HG03439 (cell line): Measurements from ENCODE around the gene NFIB.

Experiments
- ATAC-seq: cut with Tn5 transposase; IDR thresholded peaks from one replicate; pipeline ENCODE4 v1.9.1; 2021; ENCODE audit warnings: mild to moderate bottlenecking, moderate library complexity; ENCODE audit not compliant: unreplicated experiment

NFIB gene

GRCh38 chr9:14054096-14054495 is 259.8 kb downstream of the NFIB start:
- no peak for ATAC-seq

- ATAC-seq = no peak
Observed at GRCh38 chr9:14052359-14052758, 261.6 kb downstream of the NFIB start.

- ATAC-seq = no peak
Observed at GRCh38 chr9:14051419-14051818, 262.5 kb downstream of the NFIB start.

GRCh38 chr9:14043483-14043882 is 270.5 kb downstream of the NFIB start:
- no peak for ATAC-seq

- no peak for ATAC-seq
Observed at GRCh38 chr9:14037331-14037730, 276.6 kb downstream of the NFIB start.

GRCh38 chr9:14033067-14033466 is 280.9 kb downstream of the NFIB start:
- ATAC-seq = no peak
